MCF 10A (cell line): ENCODE results near the gene SERAC1. TPM values are rescaled to one million over a fixed set of nuclear protein-coding genes. Genes with fewer than 3 reads are reported as not detected.

Experiments used
- BruUV-seq: library from RNA; stranded (reverse); fragments of 400-500 nt; replicated peaks from 2 replicates; lab custom pipeline; 2021; lab: Mats Ljungman, UMichigan
- CTCF ChIA-PET: fragments of 300-600 bp; sonication (Branson Sonifier 250); formaldehyde crosslinking; extraction: SDS; loops from one replicate; lab custom pipeline; 2021; ENCODE audit warnings: antibody characterized with exemption, inconsistent platforms; lab: Yijun Ruan, JAX
- POLR2A ChIA-PET: fragments of 300-600, 350-650 bp; sonication (Branson Sonifier 250); formaldehyde crosslinking; extraction: SDS; loops from one replicate; lab custom pipeline; 2020; ENCODE audit warnings: antibody characterized with exemption, inconsistent platforms; lab: Yijun Ruan, JAX
- DNase-seq: peaks from one replicate; pipeline ENCODE4 v3.0.0-alpha.2; 2018; ENCODE audit not compliant: unreplicated experiment
- H3K27ac Mint-ChIP-seq: one replicate; pipeline ENCODE4 v1.8.0; 2022; ENCODE audit warnings: mild to moderate bottlenecking, low read depth, mixed read lengths; ENCODE audit not compliant: unreplicated experiment
- H3K27me3 Mint-ChIP-seq: one replicate; pipeline ENCODE4 v1.8.0; 2022; ENCODE audit warnings: mixed read lengths; ENCODE audit not compliant: insufficient read depth, unreplicated experiment
- H3K36me3 Mint-ChIP-seq: one replicate; pipeline ENCODE4 v1.8.0; 2022; ENCODE audit warnings: mild to moderate bottlenecking, moderate library complexity, mixed read lengths; ENCODE audit not compliant: insufficient read depth, unreplicated experiment
- H3K4me1 Mint-ChIP-seq: one replicate; pipeline ENCODE4 v1.8.0; 2022; ENCODE audit warnings: mixed read lengths; ENCODE audit not compliant: insufficient read depth, unreplicated experiment
- H3K4me3 Mint-ChIP-seq: one replicate; pipeline ENCODE4 v1.8.0; 2022; ENCODE audit warnings: mild to moderate bottlenecking, moderate library complexity, mixed read lengths; ENCODE audit not compliant: unreplicated experiment
- H3K9me3 Mint-ChIP-seq: one replicate; pipeline ENCODE4 v1.8.0; 2022; ENCODE audit warnings: mixed read lengths; ENCODE audit not compliant: unreplicated experiment
- intact Hi-C: fragments of 100-400 bp; cut with micrococcal nuclease; formaldehyde crosslinking; loops from 2 replicates; pipeline ENCODE4 v1.14.1; 2022
- total RNA-seq: library from RNA; stranded (reverse); gene quantifications from 2 replicates; pipeline ENCODE4 v1.2.3, GENCODE V29; 2022
- TF ChIP-seq, protein P1 (sequence below): fragments of 200-600 bp; IDR thresholded peaks from one replicate; pipeline ENCODE4 v1.8.0; 2022; ENCODE audit warnings: antibody characterized with exemption, mild to moderate bottlenecking; ENCODE audit not compliant: unreplicated experiment

SERAC1 gene
- total RNA-seq, 1 experiment from 2014 or later, result 5.3 TPM

DNA sequence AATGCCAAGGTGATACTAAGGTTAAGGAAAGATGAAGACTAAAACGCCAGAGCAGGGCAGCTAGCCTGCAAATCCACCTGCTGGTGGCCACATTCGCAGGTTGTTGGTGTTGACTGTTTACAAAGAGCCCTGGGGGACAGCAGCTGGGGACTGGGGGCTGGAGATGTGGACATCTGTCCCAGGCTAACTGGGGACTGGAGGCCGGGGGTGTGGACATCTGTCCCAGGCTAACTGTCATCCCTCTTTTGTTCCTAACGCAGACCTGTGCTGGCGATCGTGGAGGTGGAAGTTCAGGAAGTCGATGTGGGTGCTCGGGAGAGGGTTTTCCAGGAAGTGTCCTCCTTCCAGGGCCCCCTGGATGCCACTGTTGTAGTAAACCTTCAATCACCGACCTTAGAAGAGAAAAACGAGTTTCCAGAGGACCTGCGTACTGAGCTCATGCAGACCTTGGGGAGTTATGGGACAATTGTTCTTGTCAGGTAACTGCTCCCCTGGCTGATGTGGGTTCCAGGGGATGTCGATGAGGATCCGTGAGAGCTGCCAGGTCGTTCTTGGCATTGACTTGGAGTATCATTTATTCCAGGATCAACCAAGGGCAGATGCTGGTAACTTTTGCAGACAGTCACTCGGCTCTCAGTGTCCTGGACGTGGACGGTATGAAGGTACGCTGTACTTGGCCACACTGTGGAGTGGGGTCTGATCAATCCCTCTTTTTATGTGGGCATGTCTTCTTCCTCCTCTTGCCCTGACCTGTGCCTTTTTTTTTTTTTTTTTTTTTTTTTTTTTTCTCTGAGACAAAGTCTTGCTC lies 87.0 kb downstream of the SERAC1 start:
- intact Hi-C loops, result no loop called here
- Mint-ChIP-seq H3K36me3 (peaks cover 41% of the 10 kb centered on the region), H3K9me3 (no peaks in the 10 kb centered on the region), H3K4me3 (no peak overlapping the region), H3K4me1 (no peaks in the 10 kb centered on the region), H3K27me3 (no peaks in the 10 kb centered on the region), H3K27ac (no peak overlapping the region)
- DNase-seq, result no peak
- TF ChIP-seq, protein P1, sequence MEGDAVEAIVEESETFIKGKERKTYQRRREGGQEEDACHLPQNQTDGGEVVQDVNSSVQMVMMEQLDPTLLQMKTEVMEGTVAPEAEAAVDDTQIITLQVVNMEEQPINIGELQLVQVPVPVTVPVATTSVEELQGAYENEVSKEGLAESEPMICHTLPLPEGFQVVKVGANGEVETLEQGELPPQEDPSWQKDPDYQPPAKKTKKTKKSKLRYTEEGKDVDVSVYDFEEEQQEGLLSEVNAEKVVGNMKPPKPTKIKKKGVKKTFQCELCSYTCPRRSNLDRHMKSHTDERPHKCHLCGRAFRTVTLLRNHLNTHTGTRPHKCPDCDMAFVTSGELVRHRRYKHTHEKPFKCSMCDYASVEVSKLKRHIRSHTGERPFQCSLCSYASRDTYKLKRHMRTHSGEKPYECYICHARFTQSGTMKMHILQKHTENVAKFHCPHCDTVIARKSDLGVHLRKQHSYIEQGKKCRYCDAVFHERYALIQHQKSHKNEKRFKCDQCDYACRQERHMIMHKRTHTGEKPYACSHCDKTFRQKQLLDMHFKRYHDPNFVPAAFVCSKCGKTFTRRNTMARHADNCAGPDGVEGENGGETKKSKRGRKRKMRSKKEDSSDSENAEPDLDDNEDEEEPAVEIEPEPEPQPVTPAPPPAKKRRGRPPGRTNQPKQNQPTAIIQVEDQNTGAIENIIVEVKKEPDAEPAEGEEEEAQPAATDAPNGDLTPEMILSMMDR, result no peak
- BruUV-seq, result no TSS peak
- ChIA-PET POLR2A (interaction anchor here (0.6 to 1.0 kb wide), 3 partner anchors 111 to 756 kb away, joined by 3 to 4 read pairs (median 3); no protein-coding TSS in a partner anchor), CTCF (interaction anchor here (7.4 kb wide), 1 partner anchor 9 kb away, joined by 50 read pairs; no protein-coding TSS in a partner anchor)

DNA sequence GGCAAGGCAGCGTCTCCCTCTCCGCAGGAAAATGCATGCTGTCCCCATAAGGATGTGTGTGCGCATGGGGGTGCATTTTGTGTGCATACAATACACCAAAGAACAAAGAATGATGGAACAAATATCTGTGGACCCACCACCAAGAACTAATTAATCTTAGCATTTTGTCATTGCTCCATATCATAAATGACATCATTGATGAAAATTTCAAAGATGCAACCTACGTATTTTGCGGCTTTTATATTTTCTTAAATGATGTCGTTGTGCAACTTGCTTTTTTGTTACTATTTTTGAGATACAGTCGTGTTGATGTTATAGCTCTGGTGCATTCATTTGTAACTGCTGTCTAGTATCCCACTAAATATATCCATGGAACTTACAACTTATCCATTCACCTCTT lies 89.7 kb downstream of the SERAC1 start:
- CTCF ChIA-PET, result interaction anchor here (0.6 to 0.7 kb wide), 2 partner anchors 89 to 101 kb away, joined by 3 read pairs; no protein-coding TSS in a partner anchor
- Mint-ChIP-seq H3K27me3 (no peaks in the 10 kb centered on the region), H3K36me3 (peaks cover 48% of the 10 kb centered on the region), H3K4me1 (no peaks in the 10 kb centered on the region), H3K4me3 (no peak overlapping the region), H3K9me3 (no peaks in the 10 kb centered on the region), H3K27ac (no peak overlapping the region)
- TF ChIP-seq, protein P1, result no peak
- POLR2A ChIA-PET, result interaction anchor here (0.6 to 0.7 kb wide), 2 partner anchors 14 to 499 kb away, joined by 3 to 4 read pairs; no protein-coding TSS in a partner anchor
- intact Hi-C loops, result loop anchor here (10.0 kb wide), 2 partner anchors 164 to 764 kb away; no protein-coding TSS in a partner anchor
- no TSS peak for BruUV-seq
- no peak for DNase-seq

DNA sequence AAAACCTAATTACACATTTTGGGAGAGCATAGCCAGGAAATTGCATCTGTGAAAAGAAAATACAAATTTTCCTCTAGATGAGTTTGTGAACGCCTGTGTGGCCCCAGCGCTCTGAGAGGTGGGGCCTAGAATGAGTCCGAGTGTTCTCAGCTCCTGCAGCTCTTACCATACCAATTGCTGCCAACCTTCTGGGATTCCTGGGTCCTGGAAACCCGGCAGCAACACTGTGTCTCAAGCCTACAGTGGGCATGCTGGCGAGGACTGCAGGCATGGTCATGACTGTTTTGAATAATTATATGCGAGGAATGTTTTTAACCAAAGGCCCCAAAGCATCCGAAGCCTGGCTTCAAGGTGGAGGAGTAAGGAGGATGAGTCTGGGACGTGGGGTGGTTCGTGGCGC lies 90.4 kb downstream of the SERAC1 start:
- DNase-seq, result no peak
- H3K9me3 Mint-ChIP-seq, result no peaks in the 10 kb centered on the region
- H3K4me3 Mint-ChIP-seq, result no peak overlapping the region
- H3K27ac Mint-ChIP-seq, result no peak overlapping the region
- ChIA-PET CTCF (interaction anchor here (0.6 kb wide), 1 partner anchor 168 kb away, joined by 4 read pairs; no protein-coding TSS in a partner anchor), POLR2A (no interaction called here)
- TF ChIP-seq, protein P1, result no peak
- intact Hi-C loops, result loop anchor here (10.0 kb wide), 2 partner anchors 163 to 763 kb away; no protein-coding TSS in a partner anchor
- peaks cover 43% of the 10 kb centered on the region for H3K36me3 Mint-ChIP-seq
- BruUV-seq, result no TSS peak
- H3K27me3 Mint-ChIP-seq, result no peaks in the 10 kb centered on the region
- H3K4me1 Mint-ChIP-seq, result no peaks in the 10 kb centered on the region

DNA sequence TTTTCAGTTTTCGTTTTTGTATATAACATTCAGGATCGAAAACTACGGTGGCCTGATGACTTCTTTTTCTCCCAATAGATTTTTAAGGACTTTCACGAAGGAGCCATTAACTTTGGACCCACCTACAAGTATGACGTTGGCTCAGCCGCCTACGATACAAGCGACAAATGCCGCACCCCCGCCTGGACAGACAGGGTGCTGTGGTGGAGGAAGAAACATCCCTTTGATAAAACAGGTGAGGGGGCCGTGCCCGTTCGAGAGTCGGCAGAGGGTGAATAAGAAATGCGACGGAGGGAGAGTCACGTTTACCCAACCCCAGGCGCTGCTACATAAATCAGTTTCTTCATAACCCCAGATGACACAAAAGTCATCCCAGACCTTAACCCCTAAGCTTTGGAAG lies 91.5 kb downstream of the SERAC1 start:
- H3K36me3 Mint-ChIP-seq, result peaks cover 43% of the 10 kb centered on the region

More for the DNA sequence above, 91.5 kb downstream of the SERAC1 start:
- Mint-ChIP-seq H3K4me3 (no peak overlapping the region), H3K4me1 (peaks cover 6% of the 10 kb centered on the region), H3K27ac (peak overlapping the region; percentile 39), H3K9me3 (no peaks in the 10 kb centered on the region), H3K27me3 (no peaks in the 10 kb centered on the region)
- TF ChIP-seq, protein P1, result no peak
- ChIA-PET POLR2A (no interaction called here), CTCF (interaction anchor here (0.7 to 1.3 kb wide), 3 partner anchors 203 to 635 kb away, joined by 3 read pairs; no protein-coding TSS in a partner anchor)
- DNase-seq, result no peak
- BruUV-seq, result no TSS peak
- intact Hi-C loops, result loop anchor here (10.0 kb wide), 2 partner anchors 162 to 762 kb away; no protein-coding TSS in a partner anchor
